ENCODE results near the gene EVI2A.
"Not testable (repeated sequence)": the region's sequence is repeated elsewhere in the genome, so short reads cannot be mapped to it uniquely, and the experiment has no call there.

The EVI2A gene

DNA sequence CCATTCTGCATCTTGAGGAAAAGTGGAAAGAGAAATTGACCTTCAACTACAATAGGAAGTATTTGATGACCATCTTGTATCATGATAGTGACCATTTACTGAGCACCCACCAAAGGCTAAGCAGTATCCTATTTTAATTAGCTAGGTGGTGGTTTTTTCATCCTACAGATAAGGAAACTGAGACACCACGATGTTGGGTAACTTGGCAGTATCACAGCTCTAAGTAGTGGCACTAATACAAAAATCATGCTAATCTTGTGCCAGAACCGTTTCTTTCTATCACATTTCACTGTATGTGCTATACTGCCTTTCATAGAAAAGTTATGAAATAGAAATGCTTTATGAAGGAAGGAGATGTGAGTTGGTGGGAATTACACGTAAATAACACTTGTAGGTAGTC is 9.9 kb downstream of the EVI2A start:
- no peak for DNase-seq

GRCh38 chr17:31310886-31311285 is 10.5 kb downstream of the EVI2A start:
- no peak for DNase-seq

- DNase-seq = peak; percentile 80
Observed at GRCh38 chr17:31310260-31310659, 11.2 kb downstream of the EVI2A start.

DNA sequence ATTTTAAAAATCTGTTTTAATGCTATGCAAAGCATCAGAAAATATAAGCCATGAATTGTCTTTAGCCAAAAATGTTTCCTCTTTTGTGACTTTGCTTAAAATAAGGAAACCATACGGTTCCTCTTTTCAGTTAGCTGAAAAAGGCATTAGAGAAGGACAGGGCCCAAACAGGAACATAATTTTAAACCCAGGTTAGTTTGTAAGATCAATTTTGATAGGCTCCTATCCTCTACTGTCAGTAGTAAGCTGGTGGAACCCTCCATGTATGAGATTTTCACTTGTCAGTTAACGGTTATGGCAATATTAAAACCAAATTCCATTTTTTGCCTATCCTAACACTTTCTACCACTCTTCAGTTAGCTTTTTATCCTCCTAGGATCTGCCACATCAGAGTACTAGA is 11.9 kb downstream of the EVI2A start:
- peak; percentile 32 for DNase-seq

DNA sequence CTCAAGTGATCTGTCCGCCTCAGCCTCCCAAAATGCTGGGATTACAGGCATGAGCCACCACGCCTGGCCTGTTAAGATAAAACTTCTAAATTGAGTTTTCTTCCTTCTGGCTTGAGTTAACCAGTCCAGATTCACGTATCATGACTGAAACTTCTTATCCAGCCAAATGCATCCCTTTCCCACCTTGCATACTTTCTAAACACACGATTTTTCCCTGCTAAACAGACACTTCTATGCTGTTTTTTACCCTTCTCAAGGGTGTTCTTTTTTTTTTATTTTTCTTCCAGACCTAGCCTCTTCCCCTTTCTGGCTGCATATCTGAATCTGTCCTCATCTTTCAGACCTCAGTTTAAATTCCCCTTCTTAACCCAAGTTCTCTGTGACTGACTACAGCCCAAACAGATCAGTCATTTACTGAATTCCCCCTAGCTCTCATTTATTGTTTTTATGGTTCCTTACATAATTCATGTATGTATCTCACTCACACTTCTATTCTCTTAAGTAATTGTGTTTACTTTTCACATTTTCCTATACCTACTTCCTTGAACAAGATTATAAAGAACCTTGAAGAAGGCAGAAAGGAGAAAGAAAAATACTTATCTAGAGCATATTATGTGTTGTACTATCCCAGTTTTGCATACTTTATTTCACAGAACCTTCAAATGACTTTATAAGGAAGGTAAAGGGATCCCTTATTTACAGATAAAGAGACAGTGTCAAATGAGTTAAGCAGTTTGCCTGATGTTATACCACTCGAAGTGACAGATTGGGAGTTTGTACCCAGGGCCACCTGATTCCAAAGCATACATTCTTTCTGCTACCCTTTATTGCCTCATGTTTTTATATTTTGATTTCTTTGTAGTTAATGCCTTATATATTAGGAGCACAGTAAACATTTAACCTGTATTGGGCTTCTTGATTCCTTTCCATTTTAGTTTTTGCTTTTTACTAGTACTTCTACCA is 12.8 kb downstream of the EVI2A start:
- DNase-seq = no peak

DNA sequence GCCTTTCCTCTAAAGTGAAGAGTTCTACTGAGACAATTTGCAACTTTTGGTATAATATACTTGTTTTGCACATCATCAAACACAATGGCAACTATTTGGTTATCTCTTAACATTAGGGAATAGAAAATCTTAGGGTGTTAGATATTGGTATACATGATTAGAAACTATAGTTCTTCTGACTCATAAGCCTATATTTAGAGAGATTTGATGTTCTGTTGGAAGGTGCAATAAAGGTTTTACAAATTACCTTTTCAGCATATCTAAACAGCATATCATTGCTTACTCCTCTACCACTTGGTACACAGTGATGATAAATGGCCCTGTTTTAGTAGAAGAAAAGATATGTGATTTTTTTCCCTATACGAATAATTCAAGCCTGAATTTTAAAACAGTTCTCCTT is 13.8 kb downstream of the EVI2A start:
- no peak for DNase-seq

GRCh38 chr17:31299624-31300023 is 21.8 kb downstream of the EVI2A start:
- no peak for DNase-seq

DNA sequence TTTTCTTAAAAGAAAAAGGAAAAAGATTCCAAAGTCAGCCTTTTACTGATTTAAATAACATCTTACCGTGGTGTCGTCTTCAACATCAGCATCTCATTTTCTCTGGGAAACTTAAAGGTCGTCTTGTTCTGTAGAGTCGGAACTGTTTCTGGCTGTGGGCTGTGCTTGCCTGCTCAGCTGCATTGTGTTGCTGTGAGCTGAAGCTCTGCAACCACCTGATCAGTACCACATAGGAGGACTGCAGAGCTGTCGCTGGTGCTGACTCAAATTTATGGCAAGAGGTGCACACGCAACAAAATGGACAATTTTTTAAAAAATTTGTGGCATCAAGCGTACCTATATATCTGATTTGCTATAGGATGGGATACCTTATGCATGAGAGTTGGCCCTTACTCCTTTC is 24.3 kb downstream of the EVI2A start, which contains the start of gene OMG:
OMG (minus strand) TSS at position 150 of the 400 bp plus-strand sequence. CDS start 908 bp downstream, outside the sequence.
- no peak for DNase-seq

DNA sequence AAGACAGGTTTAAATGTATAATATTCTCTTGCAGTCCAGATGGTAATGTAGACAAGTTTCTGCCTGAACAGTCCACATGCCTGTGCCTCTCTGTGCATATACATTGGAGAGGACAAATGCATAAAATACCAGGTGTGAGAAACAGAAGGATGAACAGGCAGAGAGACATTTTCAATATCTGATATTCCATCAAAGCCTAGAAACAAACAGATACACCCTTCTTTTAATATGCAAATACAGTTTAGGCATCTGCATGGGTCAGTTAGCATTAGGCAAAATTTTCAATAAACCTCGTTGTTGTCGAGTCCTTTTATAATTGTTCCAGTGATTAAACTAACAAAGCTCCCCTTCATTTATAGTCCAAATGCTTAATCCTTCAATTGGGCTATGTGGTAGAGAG is 25.3 kb downstream of the EVI2A start:
- no peak for DNase-seq

DNA sequence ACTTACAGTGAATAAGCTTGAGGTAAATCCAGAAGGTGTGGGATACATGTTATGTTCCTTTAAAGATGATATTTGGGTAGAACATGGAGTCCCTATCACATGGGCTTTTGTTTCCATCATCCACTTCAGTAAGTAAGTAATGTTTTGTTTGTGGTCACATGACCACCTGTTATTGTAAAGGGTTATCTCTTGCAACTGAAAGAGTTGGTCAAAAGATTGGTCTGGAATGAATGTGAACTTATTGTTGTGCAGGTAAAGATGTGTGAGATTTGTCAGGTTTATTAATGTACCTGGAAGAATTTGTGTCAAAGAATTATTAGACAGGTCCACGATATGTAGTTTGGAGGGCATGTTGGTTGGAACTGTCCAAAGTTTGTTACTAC is 25.9 kb downstream of the EVI2A start:
- DNase-seq = no peak

GRCh38 chr17:31294820-31295488 is 26.5 kb downstream of the EVI2A start:
- DNase-seq = no peak

- DNase-seq = no peak
Observed at GRCh38 chr17:31294231-31294630, 27.2 kb downstream of the EVI2A start.

DNA sequence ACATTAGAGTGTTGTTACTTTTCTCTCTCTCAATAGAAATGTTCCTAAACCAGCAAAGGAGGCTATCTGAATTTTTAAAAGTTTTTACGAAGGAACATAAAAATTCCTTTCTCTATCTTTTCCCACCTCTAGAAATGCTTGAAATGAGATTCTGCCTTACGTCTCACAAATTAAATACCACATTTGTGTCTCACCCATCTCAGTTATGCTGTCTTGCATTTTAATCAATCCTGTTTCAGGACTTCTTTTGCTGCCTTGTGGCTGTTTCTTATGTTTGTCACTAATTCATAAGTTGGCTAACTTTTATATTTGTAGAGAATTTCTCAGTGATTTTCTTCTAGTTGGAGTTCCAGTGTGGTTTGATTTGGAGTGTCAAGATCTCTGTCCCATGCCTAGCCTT is 27.8 kb downstream of the EVI2A start:
- DNase-seq = no peak

- DNase-seq = no peak
Observed at GRCh38 chr17:31291820-31292219, 29.6 kb downstream of the EVI2A start.

DNA sequence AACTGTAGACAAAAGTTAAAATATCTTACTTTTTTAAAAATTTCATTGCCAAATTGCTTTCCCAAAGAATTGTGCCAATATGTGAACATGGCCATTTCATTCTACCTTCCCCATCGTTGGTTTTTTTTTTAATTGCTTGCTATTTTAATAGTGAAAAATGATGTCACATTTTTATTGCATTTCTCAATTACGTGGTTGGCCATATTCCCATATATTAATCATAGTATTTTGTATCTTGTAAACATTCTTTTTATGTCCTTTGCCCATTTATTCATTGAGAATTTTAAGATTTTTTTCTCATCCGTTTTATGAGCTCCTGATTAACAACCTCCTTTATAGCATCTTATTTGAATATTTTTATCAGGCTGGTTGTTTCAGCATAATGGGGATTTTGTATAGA is 31.6 kb downstream of the EVI2A start:
- no peak for DNase-seq

- not testable (repeated sequence) for DNase-seq
Observed at GRCh38 chr17:31287932-31288331, 33.5 kb downstream of the EVI2A start.

GRCh38 chr17:31286587-31286986 is 34.8 kb downstream of the EVI2A start:
- DNase-seq = no peak

DNA sequence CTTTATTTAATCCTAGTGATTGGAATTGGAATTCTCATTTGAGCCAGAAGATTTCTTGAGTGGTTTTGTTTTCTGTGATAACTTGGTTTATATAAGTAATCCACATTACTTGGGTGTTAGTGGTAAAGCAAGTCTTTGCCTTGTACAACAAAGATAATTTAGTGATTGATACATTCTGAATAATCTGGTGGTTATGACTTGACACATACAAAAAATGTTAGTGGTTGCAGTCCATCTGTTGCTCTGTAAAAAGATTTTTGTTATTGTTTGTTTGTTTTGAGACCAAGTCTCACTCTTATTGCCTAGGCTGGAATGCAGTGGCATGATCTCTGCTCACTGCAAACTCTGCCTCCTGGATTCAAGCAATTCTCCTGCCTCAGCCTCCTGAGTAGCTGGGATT is 37.6 kb downstream of the EVI2A start:
- no peak for DNase-seq

DNA sequence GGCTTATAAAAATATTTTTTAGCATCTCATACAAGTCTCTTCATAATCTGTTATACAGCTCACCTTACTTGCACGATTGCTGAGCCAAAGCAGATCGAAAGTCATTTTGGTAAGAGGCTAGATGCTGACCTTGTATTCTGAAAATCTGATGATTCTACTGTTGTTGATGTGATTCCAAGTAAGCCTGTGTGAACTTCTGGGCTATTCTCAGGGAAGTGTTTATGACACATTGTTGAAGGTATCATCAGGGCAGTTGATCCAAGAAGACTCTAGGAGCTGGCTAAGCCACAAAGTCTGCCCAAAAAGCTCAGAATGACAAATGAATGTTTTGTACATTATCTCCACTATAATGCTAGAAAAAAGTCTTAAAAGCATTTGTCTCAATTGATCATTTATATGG is 40.4 kb downstream of the EVI2A start:
- no peak for DNase-seq

- no peak for DNase-seq
Observed at GRCh38 chr17:31279401-31279800, 42.0 kb downstream of the EVI2A start.

GRCh38 chr17:31275116-31275515 is 46.3 kb downstream of the EVI2A start:
- DNase-seq = no peak

- no peak for DNase-seq
Observed at GRCh38 chr17:31274252-31274651, 47.2 kb downstream of the EVI2A start.

- DNase-seq = no peak
Observed at GRCh38 chr17:31273516-31273915, 47.9 kb downstream of the EVI2A start.

GRCh38 chr17:31272803-31273202 is 48.6 kb downstream of the EVI2A start:
- no peak for DNase-seq

All from central memory CD4-positive, alpha-beta T cell (primary cell).